Astrocyte (in vitro differentiated cells and primary cell): Measurements from ENCODE around the gene ABHD16A. TPM values are rescaled to one million over a fixed set of nuclear protein-coding genes. Genes with fewer than 3 reads are reported as not detected.

ENCODE experiments used
- DNase-seq: peaks from one replicate; pipeline ENCODE4 v3.0.0-alpha.2; 2010; ENCODE audit warnings: low read depth
- FAIRE-seq: peaks from 2 replicates; lab custom pipeline; 2011; peaks lifted over from hg19 to GRCh38; lab: Jason Lieb, UNC
- H2AFZ ChIP-seq: 2 replicates; pipeline ENCODE4 v1.6.0; 2012; ENCODE audit warnings: low read depth, low read length, inconsistent platforms
- H3K27ac ChIP-seq: 2 replicates; pipeline ENCODE4 v1.5.1; 2011; ENCODE audit warnings: low read depth, low read length, inconsistent platforms
- H3K27me3 ChIP-seq: 2 replicates; pipeline ENCODE4 v1.6.0; 2011; ENCODE audit warnings: low read length, inconsistent platforms; ENCODE audit not compliant: insufficient read depth
- H3K36me3 ChIP-seq: 2 replicates; pipeline ENCODE4 v1.5.1; 2011; ENCODE audit warnings: low read length, inconsistent platforms; ENCODE audit not compliant: insufficient read depth
- H3K4me1 ChIP-seq: 2 replicates; pipeline ENCODE4 v1.5.1; 2011; ENCODE audit warnings: low read length, inconsistent platforms; ENCODE audit not compliant: insufficient read depth
- H3K4me2 ChIP-seq: 2 replicates; pipeline ENCODE4 v1.6.0; 2012; ENCODE audit warnings: low read length, inconsistent platforms
- H3K4me3 ChIP-seq: 2 replicates; pipeline ENCODE4 v1.5.1; 2011; ENCODE audit warnings: low read depth, mild to moderate bottlenecking, low read length, inconsistent platforms; ENCODE audit not compliant: insufficient read depth
- H3K79me2 ChIP-seq: 2 replicates; pipeline ENCODE4 v1.6.0; 2012; ENCODE audit warnings: mild to moderate bottlenecking, low read length, inconsistent platforms; ENCODE audit not compliant: insufficient read depth
- H3K9ac ChIP-seq: 2 replicates; pipeline ENCODE4 v1.6.0; 2012; ENCODE audit warnings: mild to moderate bottlenecking, low read length, inconsistent platforms
- H3K9me3 ChIP-seq: 2 replicates; pipeline ENCODE4 v1.5.1; 2012; ENCODE audit warnings: low read depth, mild to moderate bottlenecking, low read length, inconsistent platforms; ENCODE audit not compliant: insufficient read depth
- H4K20me1 ChIP-seq: 2 replicates; pipeline ENCODE4 v1.6.0; 2012; ENCODE audit warnings: low read length, inconsistent platforms; ENCODE audit not compliant: insufficient read depth
- H3K27ac Mint-ChIP-seq: one replicate; pipeline ENCODE4 v1.8.0; 2021; ENCODE audit warnings: mild to moderate bottlenecking, mixed read lengths; ENCODE audit not compliant: unreplicated experiment
- H3K27me3 Mint-ChIP-seq: one replicate; pipeline ENCODE4 v1.8.0; 2021; ENCODE audit warnings: low read depth, mixed read lengths; ENCODE audit not compliant: unreplicated experiment
- H3K36me3 Mint-ChIP-seq: one replicate; pipeline ENCODE4 v1.8.0; 2021; ENCODE audit warnings: low read depth, mixed read lengths; ENCODE audit not compliant: unreplicated experiment
- H3K4me1 Mint-ChIP-seq: one replicate; pipeline ENCODE4 v1.8.0; 2021; ENCODE audit warnings: low read depth, mixed read lengths; ENCODE audit not compliant: unreplicated experiment
- H3K4me3 Mint-ChIP-seq: one replicate; pipeline ENCODE4 v1.8.0; 2021; ENCODE audit warnings: mild to moderate bottlenecking, moderate library complexity, mixed read lengths; ENCODE audit not compliant: unreplicated experiment
- H3K9me3 Mint-ChIP-seq: one replicate; pipeline ENCODE4 v1.8.0; 2021; ENCODE audit warnings: mild to moderate bottlenecking, mixed read lengths; ENCODE audit not compliant: unreplicated experiment
- CTCF ChIP-seq: IDR thresholded peaks from 2 replicates; pipeline ENCODE4 v1.5.1; 2011; ENCODE audit warnings: low read depth, mild to moderate bottlenecking, inconsistent platforms, low read length, moderate library complexity; ENCODE audit not compliant: insufficient read depth
- EZH2 ChIP-seq: IDR thresholded peaks from 2 replicates; pipeline ENCODE4 v1.6.1; 2012; ENCODE audit warnings: mild to moderate bottlenecking, low read length, inconsistent platforms; ENCODE audit not compliant: insufficient read depth
- total RNA-seq: library from RNA; stranded (reverse); gene quantifications from 2 replicates; pipeline ENCODE4 v1.2.1, GENCODE V29; 2021

ABHD16A gene
- total RNA-seq, 1 donor from 2014 or later: 38.3 TPM

- Mint-ChIP-seq H3K36me3 (peaks cover 16% of the 10 kb centered on the region), H3K27ac (peak overlapping the region; percentile 99), H3K27me3 (no peaks in the 10 kb centered on the region), H3K9me3 (no peaks in the 10 kb centered on the region), H3K4me3 (peak overlapping the region; percentile 99), H3K4me1 (peaks cover 37% of the 10 kb centered on the region)
- Histone ChIP-seq H3K36me3 (peaks cover 15% of the 10 kb centered on the region), H3K9me3 (no peaks in the 10 kb centered on the region), H3K9ac (peak overlapping the region; percentile 50), H3K27ac (peak overlapping the region; percentile 54), H3K79me2 (peaks cover 46% of the 10 kb centered on the region), H3K4me3 (peak overlapping the region; percentile 18), H4K20me1 (peaks cover 28% of the 10 kb centered on the region), H3K4me1 (peaks cover 42% of the 10 kb centered on the region), H3K27me3 (no peaks in the 10 kb centered on the region), H3K4me2 (peak overlapping the region; percentile 93), H2AFZ (peak overlapping the region; percentile 57)
- FAIRE-seq (no peak), DNase-seq (no peak)
- TF ChIP-seq CTCF: no peak
- no peak for TF ChIP-seq EZH2
These were observed 34.3 kb upstream of the ABHD16A start for GRCh38 chr6:31737315-31737990.

GRCh38 chr6:31736768-31737314 is 33.7 kb upstream of the ABHD16A start:
- H3K27me3 Mint-ChIP-seq: no peaks in the 10 kb centered on the region
- H3K4me1 Mint-ChIP-seq: peaks cover 41% of the 10 kb centered on the region
- Histone ChIP-seq H3K4me2 (peak overlapping the region; percentile 93), H4K20me1 (peaks cover 34% of the 10 kb centered on the region), H3K4me3 (peak overlapping the region; percentile 88), H3K79me2 (peaks cover 51% of the 10 kb centered on the region), H3K27me3 (no peaks in the 10 kb centered on the region), H3K9me3 (no peaks in the 10 kb centered on the region), H3K4me1 (peaks cover 42% of the 10 kb centered on the region), H2AFZ (peak overlapping the region; percentile 49), H3K36me3 (peaks cover 21% of the 10 kb centered on the region), H3K27ac (peak overlapping the region; percentile 81), H3K9ac (peak overlapping the region; percentile 90)
- FAIRE-seq (no peak), DNase-seq (no peak)
- TF ChIP-seq CTCF (no peak), EZH2 (no peak)
- H3K27ac Mint-ChIP-seq: peak overlapping the region; percentile 99
- H3K4me3 Mint-ChIP-seq: peak overlapping the region; percentile 99
- H3K36me3 Mint-ChIP-seq: peaks cover 18% of the 10 kb centered on the region
- H3K9me3 Mint-ChIP-seq: no peaks in the 10 kb centered on the region
